ENCODE results near the gene TAF4. TPM values are rescaled to one million over a fixed set of nuclear protein-coding genes. Genes with fewer than 3 reads are reported as not detected.

The TAF4 gene
- total RNA-seq, 1 donor from 2014 or later: 22.2 TPM

DNA sequence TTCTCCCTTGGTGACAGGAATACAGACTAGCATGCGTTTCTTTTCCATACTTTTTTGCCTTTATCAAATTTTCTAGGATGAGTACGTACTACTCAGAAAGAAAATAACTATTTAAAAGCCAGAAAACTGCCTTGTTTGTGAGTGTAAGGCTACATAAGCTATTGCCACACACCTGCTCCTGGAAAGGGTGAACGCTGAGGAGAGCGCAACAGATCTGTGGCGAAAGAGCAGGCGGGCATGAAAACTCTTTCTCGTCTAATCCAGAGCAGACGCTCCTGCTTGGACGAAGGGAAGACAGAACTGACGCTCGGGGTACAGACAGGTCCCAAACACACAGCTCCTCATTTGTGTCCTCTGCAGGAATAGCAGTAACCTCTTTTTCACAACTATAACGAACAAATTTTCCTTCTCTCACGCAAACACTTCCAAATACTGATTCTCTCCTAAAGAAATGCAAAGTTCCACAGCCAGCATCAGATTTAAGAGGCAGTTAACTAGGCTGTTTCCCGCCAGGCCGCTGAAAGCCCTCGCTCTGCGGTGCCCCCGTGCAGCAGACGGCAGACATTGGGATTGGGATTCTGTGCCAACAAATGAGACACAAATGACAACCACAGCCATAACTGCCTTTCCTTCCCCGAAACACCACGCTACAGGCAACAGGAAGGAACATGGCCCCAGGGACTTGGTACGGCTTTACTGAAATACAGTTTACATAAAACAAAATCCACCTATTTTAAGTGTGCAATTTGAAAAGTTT lies 20.0 kb downstream of the TAF4 start:
- Mint-ChIP-seq H3K27ac (no peak overlapping the region), H3K9me3 (no peaks in the 10 kb centered on the region), H3K4me3 (no peak overlapping the region), H3K27me3 (no peaks in the 10 kb centered on the region), H3K4me1 (ENCODE audit: unreplicated experiment) (peaks cover 33% of the 10 kb centered on the region), H3K36me3 (no peaks in the 10 kb centered on the region)
- TF ChIP-seq, protein P1, sequence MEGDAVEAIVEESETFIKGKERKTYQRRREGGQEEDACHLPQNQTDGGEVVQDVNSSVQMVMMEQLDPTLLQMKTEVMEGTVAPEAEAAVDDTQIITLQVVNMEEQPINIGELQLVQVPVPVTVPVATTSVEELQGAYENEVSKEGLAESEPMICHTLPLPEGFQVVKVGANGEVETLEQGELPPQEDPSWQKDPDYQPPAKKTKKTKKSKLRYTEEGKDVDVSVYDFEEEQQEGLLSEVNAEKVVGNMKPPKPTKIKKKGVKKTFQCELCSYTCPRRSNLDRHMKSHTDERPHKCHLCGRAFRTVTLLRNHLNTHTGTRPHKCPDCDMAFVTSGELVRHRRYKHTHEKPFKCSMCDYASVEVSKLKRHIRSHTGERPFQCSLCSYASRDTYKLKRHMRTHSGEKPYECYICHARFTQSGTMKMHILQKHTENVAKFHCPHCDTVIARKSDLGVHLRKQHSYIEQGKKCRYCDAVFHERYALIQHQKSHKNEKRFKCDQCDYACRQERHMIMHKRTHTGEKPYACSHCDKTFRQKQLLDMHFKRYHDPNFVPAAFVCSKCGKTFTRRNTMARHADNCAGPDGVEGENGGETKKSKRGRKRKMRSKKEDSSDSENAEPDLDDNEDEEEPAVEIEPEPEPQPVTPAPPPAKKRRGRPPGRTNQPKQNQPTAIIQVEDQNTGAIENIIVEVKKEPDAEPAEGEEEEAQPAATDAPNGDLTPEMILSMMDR (conservative IDR thresholded peaks at IDR 0.05): no peak
- no peak for DNase-seq (ENCODE audit: extremely low spot score, unreplicated experiment)

DNA sequence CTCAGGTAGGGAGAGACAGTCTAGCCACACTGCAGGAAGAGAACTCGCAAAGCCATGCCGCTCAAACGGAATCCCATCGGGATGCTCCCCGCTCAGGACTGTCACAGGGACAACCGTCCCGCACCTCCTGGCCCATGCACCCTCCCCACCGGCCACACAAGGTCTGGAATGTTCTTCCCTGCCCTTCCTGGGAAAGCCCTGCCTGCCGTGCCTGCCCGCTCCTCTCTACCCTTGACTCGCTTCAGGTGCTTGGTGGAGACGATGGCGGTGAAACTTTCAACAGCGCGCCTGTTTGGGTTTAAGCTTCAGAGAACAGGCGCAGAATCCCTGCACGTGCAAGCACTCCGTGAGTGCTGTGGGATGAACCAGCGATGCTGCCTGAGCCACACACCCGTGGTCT lies 20.6 kb downstream of the TAF4 start:
- no peak overlapping the region for H3K27ac Mint-ChIP-seq
- H3K36me3 Mint-ChIP-seq: peaks cover 1% of the 10 kb centered on the region
- H3K4me3 Mint-ChIP-seq: no peak overlapping the region
- H3K27me3 Mint-ChIP-seq: no peaks in the 10 kb centered on the region
- H3K4me1 Mint-ChIP-seq (ENCODE audit: unreplicated experiment): peaks cover 27% of the 10 kb centered on the region
- no peak for DNase-seq (ENCODE audit: extremely low spot score, unreplicated experiment)
- TF ChIP-seq, protein P1 (conservative IDR thresholded peaks at IDR 0.05): no peak
- H3K9me3 Mint-ChIP-seq: no peaks in the 10 kb centered on the region

DNA sequence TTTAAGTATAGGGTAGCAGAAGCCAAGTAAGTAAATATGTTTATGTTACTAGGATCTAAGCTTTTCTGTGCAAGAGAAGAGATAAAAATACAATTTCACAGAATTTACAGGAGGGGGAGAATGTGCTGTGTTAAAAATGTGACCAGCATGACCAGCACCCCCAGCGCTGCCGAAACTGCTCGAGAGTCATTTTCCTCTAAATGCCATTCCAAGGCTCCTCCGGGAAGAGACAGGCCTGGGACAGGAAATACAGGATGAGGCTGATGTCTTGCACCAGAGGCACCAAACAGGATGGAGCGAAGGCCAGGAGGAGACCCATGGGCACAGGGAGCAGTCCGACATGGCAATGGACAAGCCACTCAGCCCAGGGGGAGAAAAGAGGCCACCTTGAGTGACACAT lies 21.1 kb downstream of the TAF4 start:
- Mint-ChIP-seq H3K9me3 (no peaks in the 10 kb centered on the region), H3K27me3 (no peaks in the 10 kb centered on the region), H3K36me3 (peaks cover 6% of the 10 kb centered on the region), H3K27ac (no peak overlapping the region), H3K4me3 (no peak overlapping the region), H3K4me1 (ENCODE audit: unreplicated experiment) (peaks cover 26% of the 10 kb centered on the region)
- TF ChIP-seq, protein P1 (conservative IDR thresholded peaks at IDR 0.05): no peak
- no peak for DNase-seq (ENCODE audit: extremely low spot score, unreplicated experiment)

DNA sequence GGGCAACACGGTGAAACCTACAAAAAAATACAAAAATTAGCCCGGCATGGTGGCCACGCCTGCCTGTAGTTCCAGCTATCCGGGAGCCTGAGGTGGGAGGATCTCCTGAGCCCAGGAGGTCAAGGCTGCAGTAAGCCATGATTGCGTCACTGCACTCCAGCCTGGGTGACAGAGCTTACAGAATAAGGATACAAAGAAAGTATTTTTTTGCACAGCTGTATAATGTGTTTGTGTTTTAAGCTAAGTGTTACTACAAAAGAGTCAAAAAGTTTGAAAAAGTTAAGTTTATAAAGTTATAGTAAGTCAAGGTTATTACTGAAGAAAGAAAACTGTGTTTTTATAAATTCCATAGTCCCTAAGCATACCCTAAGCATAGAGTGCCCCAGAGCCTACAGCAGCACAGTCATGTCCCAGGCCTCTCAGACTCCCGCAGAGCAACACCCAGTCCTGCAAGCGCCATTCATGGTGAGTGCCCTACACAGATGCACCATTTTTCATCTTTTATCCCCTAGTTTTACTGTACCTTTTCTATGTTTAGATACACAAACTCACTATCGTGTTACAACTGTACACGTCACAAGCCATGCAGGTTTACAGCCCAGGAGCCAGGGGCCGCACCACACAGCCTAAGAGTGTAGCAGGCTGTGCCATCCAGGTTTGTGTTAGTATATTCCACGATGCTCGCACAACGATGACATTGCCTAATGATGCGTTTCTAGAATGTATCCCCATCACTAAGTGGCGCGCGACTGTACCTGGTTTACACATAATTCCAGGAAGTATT lies 22.4 kb downstream of the TAF4 start:
- no peak for DNase-seq (ENCODE audit: extremely low spot score, unreplicated experiment)
- no peaks in the 10 kb centered on the region for H3K9me3 Mint-ChIP-seq
- H3K27me3 Mint-ChIP-seq: no peaks in the 10 kb centered on the region
- H3K36me3 Mint-ChIP-seq: peaks cover 6% of the 10 kb centered on the region
- peaks cover 26% of the 10 kb centered on the region for H3K4me1 Mint-ChIP-seq (ENCODE audit: unreplicated experiment)
- H3K4me3 Mint-ChIP-seq: no peak overlapping the region
- H3K27ac Mint-ChIP-seq: peak overlapping the region; percentile 74
- TF ChIP-seq, protein P1 (conservative IDR thresholded peaks at IDR 0.05): no peak

DNA sequence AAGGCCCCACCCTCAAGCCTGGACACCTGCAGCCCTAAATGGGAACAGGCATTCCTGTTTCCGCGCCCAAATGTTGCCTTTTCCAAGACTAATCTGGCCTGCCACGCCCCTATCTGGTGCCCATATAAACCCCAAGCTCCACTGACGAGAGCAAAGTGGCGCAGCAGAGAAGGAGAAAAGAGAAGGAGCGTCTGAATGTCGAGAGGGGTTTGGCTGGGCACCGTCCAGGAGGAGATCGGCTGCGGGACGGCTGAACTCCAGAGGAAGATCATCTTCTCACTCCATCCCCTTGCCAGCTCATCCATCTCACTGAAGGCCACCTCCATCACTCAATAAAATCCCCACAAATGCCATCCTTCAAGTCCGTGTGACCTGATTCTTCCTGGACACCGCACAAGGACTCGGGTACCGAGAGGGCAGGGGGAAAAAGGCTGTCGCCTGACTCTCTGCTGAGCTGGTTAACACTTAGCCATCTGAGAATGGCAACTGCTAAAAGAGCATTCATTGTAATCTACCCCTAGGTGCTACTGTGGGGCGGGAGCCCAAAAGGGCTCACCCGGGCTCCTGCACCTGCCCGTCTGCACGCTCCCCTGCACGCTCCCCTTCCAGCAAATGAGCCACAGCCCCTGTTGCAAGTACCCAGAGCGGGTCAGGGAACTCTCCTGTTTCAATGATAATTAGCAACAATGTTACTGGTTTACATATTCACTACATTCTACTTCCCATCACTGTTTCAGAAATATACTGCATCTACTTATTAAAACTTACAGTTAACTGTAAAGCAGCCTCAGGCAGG lies 23.5 kb downstream of the TAF4 start:
- TF ChIP-seq, protein P1 (conservative IDR thresholded peaks at IDR 0.05): no peak
- H3K27me3 Mint-ChIP-seq: no peaks in the 10 kb centered on the region
- no peak for DNase-seq (ENCODE audit: extremely low spot score, unreplicated experiment)
- no peaks in the 10 kb centered on the region for H3K9me3 Mint-ChIP-seq
- H3K36me3 Mint-ChIP-seq: peaks cover 10% of the 10 kb centered on the region
- peaks cover 26% of the 10 kb centered on the region for H3K4me1 Mint-ChIP-seq (ENCODE audit: unreplicated experiment)
- H3K27ac Mint-ChIP-seq: peak overlapping the region; percentile 20
- H3K4me3 Mint-ChIP-seq: no peak overlapping the region
